GM18870 (cell line): ENCODE measurements around the gene SYT7.

ENCODE experiments used
- ATAC-seq: cut with Tn5 transposase; IDR thresholded peaks from one replicate; pipeline ENCODE4 v1.9.1; 2021; ENCODE audit warnings: moderate library complexity; ENCODE audit not compliant: unreplicated experiment

SYT7 gene

GRCh38 chr11:61522881-61523280 lies 58.0 kb downstream of the SYT7 start:
- ATAC-seq, result no peak

- ATAC-seq, result no peak
Measured at GRCh38 chr11:61518032-61518795, 62.7 kb downstream of the SYT7 start.

- no peak for ATAC-seq
Measured at GRCh38 chr11:61516675-61517572, 64.0 kb downstream of the SYT7 start.

GRCh38 chr11:61516191-61516590 lies 64.7 kb downstream of the SYT7 start:
- ATAC-seq, result no peak

- no peak for ATAC-seq
Measured at GRCh38 chr11:61515686-61516085, 65.2 kb downstream of the SYT7 start.

GRCh38 chr11:61514050-61514917 lies 66.6 kb downstream of the SYT7 start:
- no peak for ATAC-seq

- ATAC-seq, result no peak
Measured at GRCh38 chr11:61513143-61513765, 67.6 kb downstream of the SYT7 start.

GRCh38 chr11:61512435-61512834 lies 68.4 kb downstream of the SYT7 start:
- ATAC-seq, result no peak

- ATAC-seq, result no peak
Measured at GRCh38 chr11:61511383-61511782, 69.5 kb downstream of the SYT7 start.

GRCh38 chr11:61510974-61511373 lies 69.9 kb downstream of the SYT7 start:
- ATAC-seq, result no peak

GRCh38 chr11:61510166-61510919 lies 70.5 kb downstream of the SYT7 start:
- no peak for ATAC-seq

GRCh38 chr11:61509043-61510029 lies 71.5 kb downstream of the SYT7 start:
- no peak for ATAC-seq

GRCh38 chr11:61507962-61508861 lies 72.7 kb downstream of the SYT7 start, which contains the start of gene LRRC10B:
TSS of gene LRRC10B (plus strand) at chr11:61508749. CDS start at chr11:61508999, 250 bp downstream.
- ATAC-seq, result no peak

GRCh38 chr11:61507012-61507768 lies 73.7 kb downstream of the SYT7 start:
- ATAC-seq, result no peak

GRCh38 chr11:61505640-61506155 lies 75.2 kb downstream of the SYT7 start:
- no peak for ATAC-seq

GRCh38 chr11:61505106-61505505 lies 75.8 kb downstream of the SYT7 start:
- ATAC-seq, result no peak
